Liver (tissue), 3 donors: ENCODE results near the gene IL13.

ENCODE experiments used
- RXRA ChIP-seq, 2 donors: IDR thresholded peaks; 2 replicates each; pipeline ENCODE4 v1.6.1; 2017 to 2018; ENCODE audit warnings: antibody characterized with exemption in 2 of 2, mild to moderate bottlenecking in 1 of 2
- TF ChIP-seq, protein P1 (sequence below): fragments of 150-350 bp; IDR thresholded peaks from 2 replicates; pipeline ENCODE4 v1.5.1; 2017; ENCODE audit warnings: improper control_type of control experiment, low read depth, low read length; ENCODE audit not compliant: missing input control
- donor health status: healthy.
- donor health status: healthy.

DNA sequence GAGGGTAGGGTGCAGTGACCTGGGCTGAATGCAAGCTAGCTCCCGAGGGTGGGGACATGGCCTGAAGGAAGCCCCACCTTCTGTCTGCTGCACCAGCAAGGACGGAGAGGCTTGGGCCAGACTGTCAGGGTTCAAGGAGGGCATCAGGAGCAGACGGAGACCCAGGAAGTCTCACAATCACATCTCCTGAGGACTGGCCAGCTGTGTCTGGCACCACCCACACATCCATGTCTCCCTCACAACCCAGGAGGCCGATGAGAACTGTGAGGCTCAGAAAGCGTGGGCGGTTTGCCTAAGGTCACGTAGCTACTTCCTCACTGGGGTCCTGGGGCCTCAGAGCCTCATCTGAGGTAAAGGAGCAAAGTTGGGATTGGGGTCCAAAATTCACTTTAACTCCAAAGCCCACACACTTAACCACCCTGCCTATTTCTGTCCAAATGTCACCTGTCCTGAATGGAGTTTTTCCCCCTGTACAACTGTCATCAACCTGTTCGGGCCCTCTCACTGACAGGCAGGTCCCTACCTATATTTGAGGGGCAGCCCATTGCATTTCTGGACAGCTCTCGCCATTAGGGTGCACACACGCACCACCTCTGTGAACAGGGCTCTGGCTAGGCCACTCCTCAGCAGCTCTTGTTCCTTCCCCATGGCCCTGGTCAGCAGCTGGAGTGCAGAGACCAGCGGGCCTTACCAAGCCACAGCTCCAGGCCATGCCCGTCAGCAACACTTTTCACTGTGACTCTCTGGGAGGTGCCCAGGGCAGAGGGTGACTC, 3.4 kb downstream of the IL13 start:
- TF ChIP-seq, protein P1, sequence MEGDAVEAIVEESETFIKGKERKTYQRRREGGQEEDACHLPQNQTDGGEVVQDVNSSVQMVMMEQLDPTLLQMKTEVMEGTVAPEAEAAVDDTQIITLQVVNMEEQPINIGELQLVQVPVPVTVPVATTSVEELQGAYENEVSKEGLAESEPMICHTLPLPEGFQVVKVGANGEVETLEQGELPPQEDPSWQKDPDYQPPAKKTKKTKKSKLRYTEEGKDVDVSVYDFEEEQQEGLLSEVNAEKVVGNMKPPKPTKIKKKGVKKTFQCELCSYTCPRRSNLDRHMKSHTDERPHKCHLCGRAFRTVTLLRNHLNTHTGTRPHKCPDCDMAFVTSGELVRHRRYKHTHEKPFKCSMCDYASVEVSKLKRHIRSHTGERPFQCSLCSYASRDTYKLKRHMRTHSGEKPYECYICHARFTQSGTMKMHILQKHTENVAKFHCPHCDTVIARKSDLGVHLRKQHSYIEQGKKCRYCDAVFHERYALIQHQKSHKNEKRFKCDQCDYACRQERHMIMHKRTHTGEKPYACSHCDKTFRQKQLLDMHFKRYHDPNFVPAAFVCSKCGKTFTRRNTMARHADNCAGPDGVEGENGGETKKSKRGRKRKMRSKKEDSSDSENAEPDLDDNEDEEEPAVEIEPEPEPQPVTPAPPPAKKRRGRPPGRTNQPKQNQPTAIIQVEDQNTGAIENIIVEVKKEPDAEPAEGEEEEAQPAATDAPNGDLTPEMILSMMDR: no peak
- no peak for TF ChIP-seq RXRA (IDR thresholded peaks at IDR 0.05)
